SK-N-MC (cell line): ENCODE results near the gene CTU1.

Experiments used
- EZH2 ChIP-seq: fragments of 200-600 bp; sonication (generic); IDR thresholded peaks from one replicate; pipeline ENCODE4 v1.6.1; 2017; ENCODE audit warnings: antibody characterized with exemption
- FOXP2 ChIP-seq: optimal IDR thresholded peaks from 2 replicates; pipeline ENCODE3; 2011; ENCODE audit warnings: mild to moderate bottlenecking, moderate library complexity; ENCODE audit not compliant: insufficient read depth; ENCODE audit errors: extremely low read length, control extremely low read depth
- POLR2AphosphoS5 ChIP-seq: IDR thresholded peaks from 2 replicates; pipeline ENCODE4 v1.6.1; 2012; ENCODE audit warnings: mild to moderate bottlenecking, low read depth, low read length, borderline replicate concordance

DNA sequence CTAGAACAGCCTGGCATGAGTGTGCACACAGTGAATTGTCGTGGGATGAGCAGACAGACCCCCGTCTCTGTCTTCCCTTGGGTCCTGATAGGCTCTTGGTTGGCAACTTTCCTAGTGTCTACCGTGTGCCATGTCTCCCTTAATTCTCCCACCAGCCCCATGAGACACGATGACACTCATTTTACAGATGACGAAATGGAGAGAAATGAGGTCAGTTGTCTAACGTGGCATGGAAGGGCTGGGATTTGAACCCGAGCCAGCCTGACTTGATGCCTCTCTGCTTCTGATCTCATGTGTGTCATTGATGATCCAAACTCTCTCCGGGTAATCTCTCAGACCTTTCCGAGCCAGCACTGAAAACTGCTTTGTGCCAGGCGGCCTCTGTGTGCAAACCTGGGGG lies 17.1 kb downstream of the CTU1 start:
- TF ChIP-seq POLR2AphosphoS5 = no peak
- TF ChIP-seq EZH2 = no peak
- TF ChIP-seq FOXP2 = no peak
